ENCODE measurements around the gene CDH4. TPM values are rescaled to one million over a fixed set of nuclear protein-coding genes. Genes with fewer than 3 reads are reported as not detected.

Gene CDH4
- total RNA-seq, 4 donors from 2014 or later: 0.71 to 4.2 (median 2.9) TPM

DNA sequence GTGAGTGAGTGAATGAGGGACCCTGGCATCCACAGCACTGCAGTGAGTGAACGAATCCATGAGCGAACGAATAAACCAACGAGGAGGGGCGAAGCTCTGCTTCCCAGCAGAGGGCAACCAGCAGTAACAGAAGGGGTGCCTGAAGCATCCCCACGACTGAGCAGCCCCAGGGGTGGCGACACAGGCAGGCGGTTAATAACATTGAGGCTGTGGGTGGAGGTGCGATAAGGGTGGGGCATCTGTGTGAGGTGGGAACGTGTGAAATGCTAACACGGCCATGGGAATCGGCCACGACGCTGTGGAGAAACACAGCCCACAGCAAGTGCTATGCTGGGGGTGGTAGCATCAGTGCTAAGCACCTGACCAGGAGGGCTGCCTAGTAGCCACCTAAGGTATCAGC lies 737.7 kb downstream of the CDH4 start:
- 87 to 92% methylated on average over 14 of the region's 14 CpGs for WGBS, 2 donors
- no peak for DNase-seq (ENCODE audit: low spot score in 2 of 2)
- intact Hi-C loops (cut with DNase I; ENCODE audit: low total_unique reads): no loop called here
- TF ChIP-seq POLR2A (IDR thresholded peaks at IDR 0.05): no peak
- TF ChIP-seq, protein P1, sequence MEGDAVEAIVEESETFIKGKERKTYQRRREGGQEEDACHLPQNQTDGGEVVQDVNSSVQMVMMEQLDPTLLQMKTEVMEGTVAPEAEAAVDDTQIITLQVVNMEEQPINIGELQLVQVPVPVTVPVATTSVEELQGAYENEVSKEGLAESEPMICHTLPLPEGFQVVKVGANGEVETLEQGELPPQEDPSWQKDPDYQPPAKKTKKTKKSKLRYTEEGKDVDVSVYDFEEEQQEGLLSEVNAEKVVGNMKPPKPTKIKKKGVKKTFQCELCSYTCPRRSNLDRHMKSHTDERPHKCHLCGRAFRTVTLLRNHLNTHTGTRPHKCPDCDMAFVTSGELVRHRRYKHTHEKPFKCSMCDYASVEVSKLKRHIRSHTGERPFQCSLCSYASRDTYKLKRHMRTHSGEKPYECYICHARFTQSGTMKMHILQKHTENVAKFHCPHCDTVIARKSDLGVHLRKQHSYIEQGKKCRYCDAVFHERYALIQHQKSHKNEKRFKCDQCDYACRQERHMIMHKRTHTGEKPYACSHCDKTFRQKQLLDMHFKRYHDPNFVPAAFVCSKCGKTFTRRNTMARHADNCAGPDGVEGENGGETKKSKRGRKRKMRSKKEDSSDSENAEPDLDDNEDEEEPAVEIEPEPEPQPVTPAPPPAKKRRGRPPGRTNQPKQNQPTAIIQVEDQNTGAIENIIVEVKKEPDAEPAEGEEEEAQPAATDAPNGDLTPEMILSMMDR (IDR thresholded peaks at IDR 0.05): no peak
- no peak overlapping the region for H3K4me3 ChIP-seq (ENCODE audit: low read depth, poor library complexity, severe bottlenecking)

MicroRNAs encoded within 50 kb of the gene (microRNA counts, 767-probe panel; counts per million panel counts)
- 0 to 358 counts per million in 2 donors for microRNA hsa-miR-1257

Small RNAs within 50 kb of the gene (microRNA-seq; reads per million reads assigned to microRNA genes)
- 0 reads per million in 2 donors for gene MIR1257 (ENCODE audit: borderline number of aligned reads in 1 of 2, borderline replicate concordance in 2 of 2)
